ENCODE measurements around the gene PRDM2.
"Not testable (repeated sequence)": the region's sequence is repeated elsewhere in the genome, so short reads cannot be mapped to it uniquely, and the experiment has no call there.

Gene PRDM2

GRCh38 chr1:13682444-13682843 is 17.5 kb upstream of the PRDM2 start:
- Mint-ChIP-seq H3K27ac (no peak overlapping the region), H3K36me3 (no peaks in the 10 kb centered on the region), H3K4me3 (no peak overlapping the region), H3K4me1 (no peaks in the 10 kb centered on the region), H3K9me3 (peaks cover 3% of the 10 kb centered on the region)
- ATAC-seq, result no peak
- no peak for DNase-seq (ENCODE audit: low spot score in 2 of 2)

GRCh38 chr1:13683206-13683605 is 16.8 kb upstream of the PRDM2 start:
- DNase-seq (ENCODE audit: low spot score in 2 of 2) (no peak), ATAC-seq (no peak)
- H3K9me3 Mint-ChIP-seq, result peaks cover 3% of the 10 kb centered on the region
- H3K4me3 Mint-ChIP-seq, result no peak overlapping the region
- no peak overlapping the region for H3K27ac Mint-ChIP-seq
- no peaks in the 10 kb centered on the region for H3K36me3 Mint-ChIP-seq
- H3K4me1 Mint-ChIP-seq, result no peaks in the 10 kb centered on the region

DNA sequence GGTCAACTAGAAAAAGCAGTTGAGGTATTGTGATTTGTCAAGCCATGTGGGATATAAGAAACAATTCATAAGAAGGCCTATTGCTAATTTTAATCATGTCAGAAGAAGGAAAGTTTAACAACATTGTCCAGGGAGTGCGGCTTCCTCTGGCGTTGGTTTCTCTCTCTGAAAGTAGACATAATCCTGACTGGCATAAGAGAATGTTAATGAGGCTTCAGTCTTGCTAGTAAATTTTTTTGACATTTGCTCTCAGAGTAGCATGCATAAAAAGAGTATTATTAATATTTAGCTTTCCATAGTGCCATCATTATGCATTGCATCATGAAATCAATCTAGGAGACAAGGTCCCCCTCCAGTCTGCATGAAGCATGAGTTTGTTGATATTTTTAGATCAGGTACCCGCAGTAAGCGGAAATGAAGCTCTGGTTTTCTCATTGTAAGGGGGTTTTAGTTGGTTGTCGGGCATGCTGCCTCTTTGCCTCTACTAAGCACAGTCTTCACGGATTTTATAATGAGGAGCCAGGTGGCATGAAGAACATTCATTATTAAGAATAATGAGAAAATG is 12.8 kb upstream of the PRDM2 start:
- DNase-seq (ENCODE audit: low spot score in 2 of 2), result no peak
- Mint-ChIP-seq H3K4me3 (no peak overlapping the region), H3K9me3 (no peaks in the 10 kb centered on the region), H3K4me1 (no peaks in the 10 kb centered on the region), H3K27ac (no peak overlapping the region), H3K36me3 (no peaks in the 10 kb centered on the region)
- no peak for ATAC-seq

GRCh38 chr1:13693094-13693493 is 6.9 kb upstream of the PRDM2 start:
- H3K4me3 Mint-ChIP-seq; H3K36me3 Mint-ChIP-seq; H3K4me1 Mint-ChIP-seq; DNase-seq (ENCODE audit: low spot score in 2 of 2); H3K9me3 Mint-ChIP-seq; H3K27ac Mint-ChIP-seq; ATAC-seq: not testable (repeated sequence)

GRCh38 chr1:13694886-13695684 is 4.9 kb upstream of the PRDM2 start:
- no peak overlapping the region for H3K4me3 Mint-ChIP-seq
- H3K4me1 Mint-ChIP-seq, result peaks cover 7% of the 10 kb centered on the region
- no peak overlapping the region for H3K27ac Mint-ChIP-seq
- H3K36me3 Mint-ChIP-seq, result no peaks in the 10 kb centered on the region
- DNase-seq (ENCODE audit: low spot score in 2 of 2) (no peak), ATAC-seq (no peak)
- no peaks in the 10 kb centered on the region for H3K9me3 Mint-ChIP-seq

DNA sequence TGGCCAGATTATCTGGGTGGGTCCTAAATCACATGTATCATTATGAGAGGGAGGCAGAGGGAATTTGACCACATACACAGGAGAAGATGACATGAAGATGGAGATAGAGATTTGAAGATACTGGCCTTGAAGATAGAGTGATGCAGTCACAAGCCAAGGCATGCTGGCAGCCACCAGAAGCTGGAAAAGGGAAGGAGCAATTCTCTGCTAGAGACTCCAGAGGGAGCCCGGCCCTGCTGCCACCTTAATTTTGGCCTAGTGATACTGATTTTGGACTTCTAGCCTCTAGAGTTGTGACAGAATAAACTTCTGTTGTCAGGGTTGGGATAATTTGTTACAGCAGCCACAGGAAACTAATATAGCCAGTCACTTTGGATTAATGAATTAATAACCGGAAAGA is 2.2 kb upstream of the PRDM2 start:
- no peak for ATAC-seq
- H3K9me3 Mint-ChIP-seq, result no peaks in the 10 kb centered on the region
- peaks cover 5% of the 10 kb centered on the region for H3K36me3 Mint-ChIP-seq
- DNase-seq (ENCODE audit: low spot score in 2 of 2), result no peak
- peaks cover 18% of the 10 kb centered on the region for H3K4me1 Mint-ChIP-seq
- H3K4me3 Mint-ChIP-seq, result no peak overlapping the region
- H3K27ac Mint-ChIP-seq, result no peak overlapping the region

- Mint-ChIP-seq H3K4me1 (peaks cover 23% of the 10 kb centered on the region), H3K36me3 (peaks cover 5% of the 10 kb centered on the region), H3K4me3 (peak overlapping the region; percentile 90), H3K27ac (peak overlapping the region; percentile 75), H3K9me3 (no peaks in the 10 kb centered on the region)
- DNase-seq (ENCODE audit: low spot score in 2 of 2), result peak; percentile 10 to 55
- ATAC-seq, result no peak
Observed at GRCh38 chr1:13699510-13699909, 478 bp upstream of the PRDM2 start.

DNA sequence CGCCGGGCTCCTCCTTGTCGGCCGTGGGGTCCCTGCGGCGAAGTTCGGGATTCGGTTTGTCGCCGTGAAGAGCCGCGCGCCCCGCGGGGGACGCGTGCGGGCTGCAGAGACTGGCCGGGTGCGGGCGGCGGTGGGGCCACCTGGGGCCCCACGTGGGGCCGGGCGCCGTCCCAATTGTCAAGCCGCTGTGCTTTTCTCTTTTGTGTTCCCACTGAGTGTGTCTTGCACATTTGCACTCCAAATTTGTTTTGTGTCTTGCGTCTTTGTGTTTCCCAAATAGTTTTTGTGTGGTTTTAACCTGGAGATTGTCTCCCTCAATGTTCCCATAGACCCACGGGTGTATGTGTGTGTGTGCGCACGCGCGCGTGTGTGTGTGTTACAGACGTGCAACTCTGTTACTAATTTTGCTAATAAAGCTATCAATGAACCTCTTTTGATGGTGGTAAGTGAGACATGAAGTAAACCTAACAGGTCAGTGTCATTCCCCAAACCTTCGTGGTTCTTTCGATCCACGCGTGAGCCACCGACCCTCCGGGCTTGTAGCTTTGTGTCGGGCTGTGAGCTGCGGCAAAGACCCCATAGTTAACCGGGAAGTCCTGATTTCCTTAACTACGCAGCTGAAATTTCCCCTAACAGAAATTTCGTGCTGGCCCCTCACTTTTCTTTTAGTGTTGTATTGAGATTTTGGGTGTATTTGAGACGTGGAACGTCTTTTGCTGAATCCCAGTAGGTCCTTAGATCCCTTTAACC is 708 bp downstream of the PRDM2 start:
- H3K4me1 Mint-ChIP-seq, result peaks cover 31% of the 10 kb centered on the region
- ATAC-seq (peak; percentile 58), DNase-seq (ENCODE audit: low spot score in 2 of 2) (peak in 1 of 2 donors; percentile 77)
- no peaks in the 10 kb centered on the region for H3K9me3 Mint-ChIP-seq
- peaks cover 5% of the 10 kb centered on the region for H3K36me3 Mint-ChIP-seq
- H3K27ac Mint-ChIP-seq, result peak overlapping the region; percentile 90
- peak overlapping the region; percentile 90 for H3K4me3 Mint-ChIP-seq

DNA sequence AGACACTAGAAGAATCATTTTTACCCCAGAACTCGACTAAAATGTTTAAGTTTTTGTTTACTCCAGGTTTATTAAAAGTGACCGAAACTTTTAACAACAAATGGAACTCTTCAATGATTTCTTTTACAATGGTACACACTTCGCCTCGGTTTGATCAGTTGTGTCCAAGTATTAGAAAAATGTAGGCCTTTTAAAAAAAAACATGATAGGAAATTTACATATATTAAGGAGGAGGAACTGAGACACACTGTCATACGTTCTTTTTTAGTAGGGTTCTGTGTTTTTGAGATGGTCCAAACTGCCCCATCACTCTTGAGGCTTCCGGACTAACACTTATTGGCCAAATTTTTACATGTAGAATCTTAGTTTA is 1.3 kb downstream of the PRDM2 start:
- Mint-ChIP-seq H3K4me3 (peak overlapping the region; percentile 90), H3K27ac (peak overlapping the region; percentile 90), H3K9me3 (no peaks in the 10 kb centered on the region), H3K4me1 (peaks cover 35% of the 10 kb centered on the region), H3K36me3 (peaks cover 5% of the 10 kb centered on the region)
- ATAC-seq (no peak), DNase-seq (ENCODE audit: low spot score in 2 of 2) (no peak)

DNA sequence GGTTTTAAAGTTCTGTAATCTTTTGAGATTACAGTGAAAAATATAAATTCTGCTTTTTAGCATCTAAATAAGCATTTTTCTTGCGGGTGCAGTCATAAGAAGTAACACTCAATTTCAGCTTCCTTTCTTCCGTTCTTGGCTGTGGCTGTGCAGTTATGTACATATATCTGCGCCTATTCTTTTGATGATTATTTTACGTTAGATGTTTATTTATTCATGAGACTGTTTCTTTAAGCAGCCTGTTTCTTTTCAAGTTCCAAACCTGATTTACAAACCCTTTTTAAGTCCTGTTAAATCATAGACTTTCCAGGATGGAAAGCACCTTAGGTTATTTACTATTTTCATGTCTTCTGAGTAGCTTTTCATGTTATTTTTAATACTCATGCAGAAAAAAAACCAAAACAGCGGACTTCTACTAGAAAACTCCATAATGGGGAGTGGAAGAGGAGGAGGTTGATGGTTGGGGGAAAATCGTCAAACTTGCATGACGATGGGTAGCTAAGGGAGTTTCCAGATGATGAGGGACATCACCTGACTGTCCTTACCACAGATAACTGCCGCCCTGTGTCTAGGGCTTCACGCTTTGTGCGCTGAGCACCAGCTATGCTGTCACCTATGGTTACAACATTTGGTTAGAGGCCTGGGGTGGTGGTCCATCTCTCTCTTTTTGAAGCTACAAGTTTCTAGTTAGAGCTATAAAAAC is 2.6 kb downstream of the PRDM2 start:
- Mint-ChIP-seq H3K9me3 (no peaks in the 10 kb centered on the region), H3K4me3 (peak overlapping the region; percentile 90), H3K36me3 (peaks cover 5% of the 10 kb centered on the region), H3K27ac (peak overlapping the region; percentile 90), H3K4me1 (peaks cover 37% of the 10 kb centered on the region)
- peak; percentile 24 to 76 for DNase-seq (ENCODE audit: low spot score in 2 of 2)
- ATAC-seq, result peak; percentile 95

DNA sequence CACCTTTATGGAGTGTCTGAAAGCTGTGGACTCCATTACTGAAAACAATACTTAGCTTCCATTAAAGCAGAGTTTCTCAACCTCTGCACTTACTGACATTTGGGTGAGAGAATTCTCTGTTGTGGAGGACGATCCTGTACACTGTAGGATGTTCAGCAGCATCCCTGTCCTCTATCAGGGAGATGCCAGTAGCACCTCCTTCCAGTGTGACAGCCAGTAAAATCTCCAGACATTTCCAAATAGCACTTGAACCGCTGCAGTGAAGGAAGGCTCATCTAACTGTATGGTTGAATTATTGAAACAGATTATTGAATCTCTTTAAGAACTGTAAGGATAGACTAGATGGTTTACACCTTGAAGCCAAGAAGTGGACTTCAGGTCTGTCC is 3.1 kb downstream of the PRDM2 start:
- Mint-ChIP-seq H3K4me1 (peaks cover 37% of the 10 kb centered on the region), H3K4me3 (peak overlapping the region; percentile 90), H3K9me3 (no peaks in the 10 kb centered on the region), H3K36me3 (peaks cover 5% of the 10 kb centered on the region), H3K27ac (peak overlapping the region; percentile 90)
- ATAC-seq (no peak), DNase-seq (ENCODE audit: low spot score in 2 of 2) (no peak)

DNA sequence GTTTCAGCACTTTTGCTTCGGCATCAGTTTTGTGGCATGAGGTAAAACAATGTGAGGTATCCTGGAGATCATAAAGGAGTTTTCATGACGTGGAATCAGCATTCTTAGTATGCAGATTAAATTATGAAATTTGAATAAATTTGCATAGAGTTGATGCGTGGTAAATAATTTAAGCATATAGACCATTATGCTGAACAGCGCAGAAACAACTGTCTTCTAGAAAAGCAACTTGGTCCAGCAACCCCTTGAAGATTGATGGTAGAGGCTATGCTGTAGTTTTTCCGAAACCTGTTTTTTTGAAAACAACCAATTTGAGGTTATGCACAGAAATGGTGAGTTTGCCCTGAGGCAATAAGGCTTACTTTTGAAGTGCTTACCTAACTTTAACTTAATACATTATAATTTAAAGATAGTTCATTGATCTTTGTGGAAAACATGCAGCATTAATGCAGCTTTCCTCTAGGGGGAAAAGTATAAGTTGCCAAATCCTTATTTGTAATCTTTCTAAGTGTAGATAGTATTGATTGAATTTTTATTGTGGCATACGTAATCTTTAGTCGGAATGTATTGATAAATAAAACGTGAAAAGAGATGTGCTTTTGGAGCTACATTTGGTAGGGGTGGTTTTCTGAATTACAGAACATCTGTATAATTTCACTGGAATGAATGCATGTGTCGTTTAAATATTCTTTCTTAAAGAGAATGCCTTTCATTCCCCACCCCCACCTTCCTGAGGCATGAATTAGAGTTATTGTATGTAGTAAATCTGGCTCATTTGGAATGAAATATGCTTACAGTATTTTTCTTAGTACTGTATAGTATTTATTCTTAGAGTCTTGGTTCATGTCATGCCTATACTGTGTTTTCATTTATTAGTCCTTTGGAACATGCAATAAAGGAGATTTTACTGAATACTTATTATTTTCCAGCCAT is 3.8 kb downstream of the PRDM2 start:
- Mint-ChIP-seq H3K4me3 (peak overlapping the region; percentile 90), H3K4me1 (peaks cover 37% of the 10 kb centered on the region), H3K27ac (peak overlapping the region; percentile 90), H3K9me3 (no peaks in the 10 kb centered on the region), H3K36me3 (peaks cover 5% of the 10 kb centered on the region)
- ATAC-seq (no peak), DNase-seq (ENCODE audit: low spot score in 2 of 2) (no peak)

GRCh38 chr1:13706046-13706445 is 6.1 kb downstream of the PRDM2 start:
- ATAC-seq, result no peak
- Mint-ChIP-seq H3K27ac (peak overlapping the region; percentile 9), H3K36me3 (no peaks in the 10 kb centered on the region), H3K9me3 (no peaks in the 10 kb centered on the region), H3K4me1 (peaks cover 25% of the 10 kb centered on the region), H3K4me3 (no peak overlapping the region)
- no peak for DNase-seq (ENCODE audit: low spot score in 2 of 2)

DNA sequence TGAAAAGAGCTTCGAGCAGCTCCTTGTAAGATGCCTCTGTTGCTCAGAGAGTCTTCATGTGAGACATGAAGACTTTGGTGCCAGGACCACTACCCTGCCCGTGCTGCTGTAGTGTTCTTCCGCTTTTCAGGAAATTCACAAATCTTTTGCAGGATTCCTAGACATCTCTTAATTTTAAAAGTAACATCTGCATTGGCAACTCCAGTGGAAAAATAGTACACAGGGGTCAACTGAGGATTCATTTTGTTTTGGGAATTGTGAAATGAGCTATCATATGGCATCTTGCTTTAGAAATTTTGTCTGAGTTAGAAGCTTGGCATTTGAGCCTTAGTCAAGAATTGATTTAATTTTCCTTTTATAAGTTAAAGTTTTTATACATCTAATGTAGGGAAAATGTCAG is 7.2 kb downstream of the PRDM2 start:
- DNase-seq (ENCODE audit: low spot score in 2 of 2), result no peak
- H3K27ac Mint-ChIP-seq, result no peak overlapping the region
- H3K4me3 Mint-ChIP-seq, result no peak overlapping the region

More for the DNA sequence above, 7.2 kb downstream of the PRDM2 start:
- H3K9me3 Mint-ChIP-seq, result no peaks in the 10 kb centered on the region
- peaks cover 25% of the 10 kb centered on the region for H3K4me1 Mint-ChIP-seq
- ATAC-seq, result no peak
- H3K36me3 Mint-ChIP-seq, result no peaks in the 10 kb centered on the region
